GM11168 (cell line): ENCODE results near the gene CYB561D1.

ENCODE experiments used
- in situ Hi-C: fragments of 300-500 bp; cut with MboI; formaldehyde crosslinking; loops from one replicate; pipeline ENCODE4 v1.12.0; 2022; ENCODE audit warnings: low sequenced_read_pairs; ENCODE audit not compliant: unreplicated experiment

The CYB561D1 gene

DNA sequence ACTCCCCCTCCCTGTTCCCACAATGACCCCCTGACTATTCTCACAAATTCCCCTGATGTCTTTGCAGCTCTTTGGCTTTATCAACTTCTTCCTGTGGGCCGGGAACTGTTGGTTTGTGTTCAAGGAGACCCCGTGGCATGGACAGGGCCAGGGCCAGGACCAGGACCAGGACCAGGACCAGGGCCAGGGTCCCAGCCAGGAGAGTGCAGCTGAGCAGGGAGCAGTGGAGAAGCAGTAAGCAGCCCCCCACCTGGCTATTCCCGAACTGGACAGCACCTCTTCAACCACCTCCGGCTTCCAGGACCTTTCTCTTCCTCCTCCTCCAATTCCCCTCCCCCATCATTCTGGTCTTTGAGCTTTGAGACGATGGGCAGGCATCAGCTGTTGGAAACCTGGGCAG lies 14.6 kb upstream of the CYB561D1 start:
- in situ Hi-C loops: no loop called here

DNA sequence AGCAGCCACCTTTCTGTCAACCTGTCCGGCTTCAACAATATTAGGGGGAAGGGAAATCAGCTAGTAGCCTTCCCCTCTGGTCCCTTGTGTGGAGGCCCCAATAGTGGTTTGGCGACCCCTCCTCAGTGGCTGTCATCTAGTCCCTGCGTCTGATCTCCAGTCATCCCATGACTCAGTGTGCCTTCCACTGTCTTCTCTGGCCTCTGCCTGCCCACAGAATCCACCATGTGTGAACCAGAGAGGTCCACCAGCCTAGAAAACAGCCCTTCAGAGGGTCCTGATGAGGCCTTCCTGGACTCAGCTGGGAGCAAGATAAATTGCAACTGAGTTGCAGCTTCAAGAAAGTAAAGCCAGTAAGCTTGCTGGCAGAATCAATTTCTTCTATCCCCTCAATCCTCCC lies 14.0 kb upstream of the CYB561D1 start:
- in situ Hi-C loops: no loop called here

DNA sequence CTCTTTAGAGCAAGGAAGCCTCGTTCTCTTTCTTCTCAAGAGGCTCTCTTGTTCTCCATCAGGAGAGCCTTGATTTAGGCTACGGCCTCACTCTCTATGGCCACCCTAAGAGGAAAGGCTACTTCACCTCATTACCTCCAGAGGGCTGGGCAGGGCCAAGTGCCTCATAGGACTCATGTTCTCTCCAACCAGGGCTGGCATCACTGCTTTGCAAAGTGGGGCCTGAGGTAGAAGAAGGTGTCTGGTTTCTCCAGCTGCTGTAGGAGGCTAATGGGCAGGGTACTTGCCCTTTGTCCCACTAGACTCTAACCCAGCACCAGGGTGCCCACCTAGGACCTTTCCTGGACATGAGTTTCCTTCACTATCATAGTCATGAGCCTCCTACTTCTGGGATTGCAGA lies 12.2 kb upstream of the CYB561D1 start:
- in situ Hi-C loops: no loop called here

DNA sequence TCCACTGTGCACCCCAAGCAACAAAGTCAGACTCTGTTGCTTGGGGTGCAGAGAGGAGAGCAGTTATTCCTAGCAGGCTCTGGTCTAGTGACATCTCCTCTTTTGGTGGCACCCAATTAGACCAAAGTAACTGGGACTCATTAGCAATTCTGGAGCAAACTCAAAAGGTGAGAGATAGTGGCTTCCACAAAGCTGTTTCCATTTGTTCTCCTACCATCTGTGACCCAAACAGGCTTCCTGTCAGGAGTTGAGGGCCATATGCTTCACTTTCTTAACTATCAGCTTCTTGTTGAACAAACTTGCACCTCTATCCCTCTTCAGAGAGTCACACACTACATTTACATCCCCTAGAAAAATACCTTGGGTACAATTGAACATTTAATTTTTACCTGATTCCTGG lies 11.7 kb upstream of the CYB561D1 start:
- in situ Hi-C loops: no loop called here

DNA sequence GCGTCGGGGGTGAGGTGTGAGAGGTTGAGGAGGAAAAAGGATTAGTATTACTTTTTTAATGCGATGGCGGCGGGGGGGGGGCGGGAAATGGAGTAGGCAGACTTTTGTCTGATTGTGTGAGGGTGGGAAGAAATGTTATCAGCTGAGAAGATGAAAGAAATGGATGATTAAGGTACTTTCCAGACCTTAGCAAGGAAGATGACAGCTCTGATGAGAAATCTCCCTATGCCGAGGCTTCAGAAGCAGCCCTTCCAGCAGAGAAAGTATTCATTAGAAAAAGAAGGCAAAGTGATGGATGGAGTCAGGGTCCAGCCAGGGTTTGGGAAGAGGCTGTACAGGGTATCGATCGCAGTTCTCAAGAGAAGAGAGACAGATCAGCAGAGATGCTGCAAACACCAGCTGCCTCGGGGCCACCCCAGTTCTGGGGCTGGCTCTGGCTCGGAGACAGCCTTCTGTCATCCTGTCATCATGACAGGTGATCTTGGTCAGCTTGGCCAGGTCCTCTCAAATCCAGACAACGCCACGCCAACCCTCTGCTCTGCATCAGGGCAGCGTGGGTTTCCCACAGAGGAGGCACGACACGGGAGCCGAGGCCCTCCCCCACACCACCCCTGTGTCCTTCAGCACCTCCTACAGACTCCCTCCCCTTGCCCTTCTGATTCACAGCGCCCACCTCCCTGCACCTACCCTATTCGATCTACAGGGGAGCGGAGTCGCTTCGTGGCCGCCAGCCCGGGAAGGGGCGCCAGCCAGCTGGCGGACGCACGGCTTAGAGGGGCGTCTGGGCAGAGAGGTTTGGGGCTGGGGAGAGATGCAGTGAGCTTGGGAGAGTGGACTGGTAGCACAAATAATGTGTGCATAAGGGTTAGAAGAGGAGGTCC lies 10.9 kb upstream of the CYB561D1 start:
- in situ Hi-C loops: no loop called here

DNA sequence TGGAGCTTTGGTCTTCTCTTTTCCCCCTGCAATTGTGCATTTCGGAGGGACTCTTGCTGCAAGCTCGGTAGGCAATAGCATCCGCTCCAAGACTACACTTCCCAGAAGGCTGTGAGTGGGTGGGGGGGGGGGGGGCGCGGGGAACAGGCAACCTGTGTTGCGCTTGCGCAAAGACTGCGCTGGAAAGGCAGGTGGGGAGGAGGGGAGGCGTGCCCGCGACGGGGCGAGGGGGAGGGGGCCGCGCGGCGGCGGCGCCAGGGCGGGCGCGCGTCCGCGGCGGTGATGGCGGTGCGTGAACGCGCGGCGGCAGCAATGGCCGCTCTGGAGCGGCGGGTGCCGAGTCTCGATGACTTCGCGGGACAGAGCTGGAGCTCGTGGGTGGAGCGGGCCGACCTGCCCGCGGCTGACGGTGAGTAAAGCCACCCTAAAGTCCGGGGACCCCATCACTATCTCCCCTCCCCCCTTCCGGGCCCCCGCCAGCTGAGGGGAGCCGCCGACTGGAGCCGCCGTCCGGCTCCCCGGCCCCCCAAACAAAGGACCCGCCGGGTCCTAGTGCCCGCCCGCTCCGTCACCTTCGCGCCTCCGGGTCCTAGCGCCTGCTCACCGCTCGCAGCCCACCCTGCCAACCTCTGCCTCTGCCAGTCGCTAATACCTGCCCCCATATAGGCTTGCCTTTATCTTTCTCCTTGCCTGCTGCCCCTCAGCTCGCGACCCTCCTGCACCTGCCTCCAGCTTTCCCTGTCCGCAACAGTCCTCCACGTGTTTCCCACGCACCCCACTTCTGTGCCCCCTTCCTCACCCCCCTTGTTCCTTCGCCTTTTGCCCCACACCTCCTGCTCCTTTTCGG lies 10.0 kb upstream of the CYB561D1 start, which contains the start of gene ATXN7L2:
Gene ATXN7L2 (plus strand): TSS at position 234 of the 847 bp plus-strand sequence. CDS start 49 bp downstream, at position 283.
- in situ Hi-C loops: no loop called here

DNA sequence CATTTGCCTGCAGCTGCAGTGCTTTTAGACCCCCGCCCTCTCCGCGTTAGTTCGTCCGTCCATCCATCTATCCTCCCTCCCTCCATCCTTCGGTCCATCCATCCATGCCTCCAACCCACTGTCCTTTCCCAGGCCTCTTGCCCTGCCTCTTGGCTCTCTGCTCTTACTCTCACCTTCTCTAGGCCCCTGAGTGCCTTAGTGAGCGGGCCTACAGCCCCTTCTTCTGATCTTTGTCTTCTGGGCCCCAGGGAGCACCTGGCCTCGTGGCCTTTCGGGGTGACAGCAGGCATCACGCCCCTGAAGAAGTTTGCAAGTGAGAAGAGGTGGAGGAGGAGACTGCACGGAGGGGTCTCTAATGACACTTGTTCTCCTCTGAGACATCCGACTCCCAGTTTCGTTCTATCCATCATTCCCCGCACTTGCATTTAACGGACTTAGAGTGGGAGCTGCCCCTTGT lies 9.3 kb upstream of the CYB561D1 start:
- in situ Hi-C loops: no loop called here

DNA sequence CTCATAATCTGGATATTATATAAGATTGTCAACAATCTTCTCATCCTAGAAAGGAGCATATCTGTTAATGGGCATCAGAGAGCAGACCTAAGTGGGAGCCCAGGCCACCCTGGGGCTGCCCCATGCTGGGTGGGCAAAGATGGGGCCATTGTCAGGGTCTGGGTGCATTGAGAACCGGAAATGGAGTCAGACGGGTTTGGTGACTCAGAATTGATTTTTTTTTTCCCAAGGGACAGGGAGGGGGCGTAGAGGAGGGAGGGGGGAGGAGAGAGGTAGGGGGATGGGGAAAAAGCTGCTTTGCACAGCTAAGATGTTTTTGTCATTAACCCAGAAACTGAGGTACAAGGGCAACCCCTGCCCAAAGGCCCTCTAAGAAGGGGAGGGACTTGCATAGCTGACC lies 8.9 kb upstream of the CYB561D1 start:
- in situ Hi-C loops: no loop called here

DNA sequence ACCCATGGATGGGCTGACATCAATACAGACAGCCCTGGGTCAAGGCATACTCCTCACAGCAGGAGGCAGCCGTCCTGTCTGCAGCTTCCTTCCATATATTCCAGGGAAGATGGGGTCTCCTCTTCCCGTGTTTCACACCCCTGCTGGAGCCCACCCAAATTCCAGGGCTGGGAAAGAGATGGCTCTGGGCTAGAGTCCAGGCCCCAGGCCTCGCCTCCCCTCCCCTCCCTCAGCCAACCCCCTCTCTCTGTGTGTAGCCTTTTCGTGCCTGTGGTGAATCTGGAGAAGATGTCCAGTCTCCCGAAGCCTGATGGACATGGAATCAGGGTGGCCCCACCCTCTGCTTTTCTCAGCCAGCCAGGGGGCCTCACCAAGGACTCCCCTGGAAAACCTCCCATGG lies 6.6 kb upstream of the CYB561D1 start:
- in situ Hi-C loops: no loop called here

DNA sequence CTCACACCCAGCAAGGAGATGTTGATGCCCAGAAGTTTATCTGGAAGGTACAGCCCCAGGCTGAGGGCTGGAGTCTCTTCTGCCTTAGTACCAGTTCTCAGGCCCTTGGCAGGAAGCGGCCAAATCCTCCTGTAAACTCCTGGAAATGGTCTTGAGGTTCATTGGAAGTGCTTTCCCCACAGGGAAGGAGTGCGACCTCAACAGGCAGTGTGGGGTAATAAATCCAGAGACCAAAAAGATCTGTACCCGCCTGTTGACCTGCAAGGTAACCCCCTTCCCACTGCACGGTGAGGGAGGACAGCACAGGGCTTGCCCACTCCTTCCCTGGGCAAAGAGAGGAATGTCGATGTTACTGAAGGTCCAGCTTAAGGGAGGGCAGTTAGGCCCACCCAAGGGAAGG lies 5.7 kb upstream of the CYB561D1 start:
- in situ Hi-C loops: no loop called here

DNA sequence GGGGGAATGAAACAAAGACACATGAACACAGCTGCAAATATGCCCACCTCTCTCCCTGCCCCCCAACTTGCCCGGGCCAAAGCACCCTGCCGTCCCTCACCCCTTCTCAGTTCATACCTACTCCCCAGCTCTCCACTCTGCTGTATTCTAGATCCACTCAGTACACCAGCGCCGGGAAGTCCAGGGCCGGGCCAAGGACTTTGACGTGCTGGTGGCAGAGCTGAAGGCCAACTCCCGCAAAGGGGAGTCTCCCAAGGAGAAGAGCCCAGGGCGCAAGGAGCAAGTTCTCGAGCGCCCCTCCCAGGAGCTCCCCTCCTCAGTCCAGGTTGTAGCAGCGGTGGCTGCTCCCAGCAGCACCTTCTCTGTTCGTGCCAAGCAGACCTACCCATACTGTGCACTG lies 5.2 kb upstream of the CYB561D1 start:
- in situ Hi-C loops: no loop called here

DNA sequence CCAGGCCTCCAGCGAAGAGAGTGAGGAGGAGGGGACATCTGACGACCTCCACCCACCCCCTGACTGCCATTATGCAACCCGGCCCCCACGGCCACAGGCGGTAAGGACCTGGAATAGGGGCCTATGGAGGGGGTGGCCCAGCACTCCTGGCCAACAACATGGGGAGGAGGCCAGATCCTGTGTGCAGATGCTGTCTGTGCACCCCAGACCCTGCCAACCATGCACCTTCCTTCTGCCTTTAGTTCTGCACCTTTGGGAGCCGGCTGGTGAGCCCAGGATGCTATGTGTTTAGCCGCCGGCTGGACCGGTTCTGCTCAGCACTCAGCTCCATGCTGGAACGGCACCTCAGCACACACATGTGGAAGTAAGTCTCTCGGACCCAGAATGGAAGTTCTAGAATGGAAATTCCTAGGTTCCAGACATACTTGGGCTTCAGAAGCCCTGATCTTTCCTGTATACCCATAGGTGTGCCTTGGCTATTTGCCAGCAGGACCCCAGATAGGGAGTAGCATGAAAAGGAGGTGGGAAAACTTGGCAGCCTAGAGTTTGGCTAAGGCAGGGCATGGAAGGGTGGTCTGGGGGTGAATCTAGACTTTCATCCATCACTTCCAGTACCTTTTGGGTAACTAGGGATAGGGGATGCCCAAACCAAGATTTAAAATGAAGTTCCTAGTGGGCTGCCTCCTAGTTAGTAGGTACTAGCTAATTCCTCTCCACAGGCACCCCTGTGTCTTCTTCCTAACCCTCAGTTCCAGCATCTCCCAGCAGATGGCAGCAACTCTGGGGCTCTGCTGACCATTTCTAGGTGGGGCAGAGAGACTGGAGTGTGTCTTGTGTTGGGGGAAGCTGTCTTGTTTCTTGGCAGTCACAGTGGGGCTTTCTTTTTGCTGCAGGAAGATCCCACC lies 3.6 kb upstream of the CYB561D1 start:
- in situ Hi-C loops: no loop called here

DNA sequence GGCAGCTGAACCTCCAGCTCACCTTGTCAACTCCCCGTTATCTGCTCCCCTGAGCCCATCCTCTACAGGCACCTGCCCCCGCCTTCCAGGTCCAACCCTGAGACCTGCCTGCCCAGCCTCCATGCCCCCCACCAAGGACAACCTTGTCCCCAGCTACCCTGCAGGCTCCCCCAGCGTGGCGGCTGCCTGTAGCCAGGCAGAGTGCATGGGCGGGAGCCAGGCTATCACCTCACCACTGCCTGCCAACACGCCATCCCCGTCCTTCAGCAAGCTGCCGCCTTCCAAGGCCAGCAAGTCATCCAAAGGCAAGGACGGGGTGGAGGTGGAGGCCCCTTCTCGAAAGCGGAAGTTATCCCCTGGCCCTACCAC lies 3.0 kb upstream of the CYB561D1 start:
- in situ Hi-C loops: no loop called here

DNA sequence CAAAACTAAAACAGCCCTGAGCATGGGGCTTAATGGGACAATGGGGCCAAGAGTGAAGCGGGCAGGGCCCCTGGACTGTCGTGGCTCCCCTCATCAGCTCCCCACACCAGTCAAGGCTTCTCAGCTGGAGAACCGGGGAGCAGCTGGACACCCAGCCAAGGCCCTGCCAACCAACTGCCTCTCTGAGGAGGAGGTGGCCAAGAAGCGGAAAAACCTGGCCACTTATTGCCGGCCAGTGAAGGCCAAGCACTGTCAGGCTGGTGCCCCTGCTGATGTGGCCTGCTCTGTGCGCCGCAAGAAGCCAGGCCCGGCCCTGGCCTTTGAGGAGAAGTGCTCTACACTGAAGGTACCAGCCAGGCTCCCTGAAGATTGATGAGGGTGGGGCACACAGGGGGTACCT lies 2.5 kb upstream of the CYB561D1 start:
- in situ Hi-C loops: no loop called here

DNA sequence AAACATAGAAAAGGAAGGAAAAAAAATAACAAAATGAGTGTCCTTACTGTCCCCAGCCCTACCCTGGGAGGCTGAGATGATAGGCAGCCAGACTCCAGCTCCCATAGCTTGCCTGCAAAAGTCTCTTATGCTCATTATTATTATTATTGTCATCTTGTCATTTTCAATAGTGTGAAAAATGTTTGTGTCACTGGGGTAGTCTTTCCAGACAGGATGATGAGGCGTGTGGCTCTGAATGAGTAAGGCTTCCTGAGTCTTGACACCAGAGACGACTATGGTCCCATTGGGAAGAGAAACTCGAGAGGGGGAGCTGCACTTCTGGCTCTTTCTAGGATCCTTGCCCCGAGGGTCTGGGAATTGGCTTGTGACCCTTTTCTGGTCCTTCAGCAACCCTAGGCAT lies 1.1 kb upstream of the CYB561D1 start:
- in situ Hi-C loops: no loop called here

DNA sequence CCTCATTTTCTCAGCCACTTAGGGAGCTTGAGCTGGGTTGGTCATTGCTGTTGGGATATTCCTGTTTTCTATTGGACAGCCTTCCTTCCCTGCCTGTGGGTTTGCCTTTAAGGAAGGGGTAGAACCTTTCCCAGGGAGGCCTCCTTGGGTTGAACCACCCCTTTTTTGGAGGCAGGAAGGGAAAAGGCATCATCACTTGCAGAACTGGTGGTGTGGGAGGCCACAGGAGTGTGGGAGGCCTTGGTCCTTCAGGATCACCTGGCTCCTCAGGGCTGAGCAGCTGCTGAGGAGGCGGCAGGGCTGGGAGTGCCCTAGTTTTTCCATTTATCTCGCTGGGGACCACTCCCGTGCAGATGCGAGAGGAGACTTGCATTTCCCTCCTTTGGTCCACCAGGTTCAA lies 667 bp upstream of the CYB561D1 start:
- in situ Hi-C loops: no loop called here

DNA sequence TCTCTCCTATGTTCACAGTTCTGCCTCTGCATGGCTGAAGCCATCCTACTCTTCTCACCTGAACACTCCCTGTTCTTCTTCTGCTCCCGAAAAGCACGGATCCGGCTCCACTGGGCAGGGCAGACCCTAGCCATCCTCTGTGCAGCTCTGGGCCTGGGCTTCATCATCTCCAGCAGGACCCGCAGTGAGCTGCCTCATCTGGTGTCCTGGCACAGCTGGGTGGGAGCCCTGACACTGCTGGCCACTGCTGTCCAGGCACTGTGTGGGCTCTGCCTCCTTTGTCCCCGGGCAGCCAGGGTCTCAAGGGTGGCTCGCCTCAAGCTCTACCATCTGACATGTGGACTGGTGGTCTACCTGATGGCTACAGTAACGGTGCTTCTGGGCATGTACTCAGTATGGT lies 1.8 kb downstream of the CYB561D1 start:
- in situ Hi-C loops: loop anchor here (5.0 kb wide), 1 partner anchor 37 kb away; no protein-coding TSS in a partner anchor

DNA sequence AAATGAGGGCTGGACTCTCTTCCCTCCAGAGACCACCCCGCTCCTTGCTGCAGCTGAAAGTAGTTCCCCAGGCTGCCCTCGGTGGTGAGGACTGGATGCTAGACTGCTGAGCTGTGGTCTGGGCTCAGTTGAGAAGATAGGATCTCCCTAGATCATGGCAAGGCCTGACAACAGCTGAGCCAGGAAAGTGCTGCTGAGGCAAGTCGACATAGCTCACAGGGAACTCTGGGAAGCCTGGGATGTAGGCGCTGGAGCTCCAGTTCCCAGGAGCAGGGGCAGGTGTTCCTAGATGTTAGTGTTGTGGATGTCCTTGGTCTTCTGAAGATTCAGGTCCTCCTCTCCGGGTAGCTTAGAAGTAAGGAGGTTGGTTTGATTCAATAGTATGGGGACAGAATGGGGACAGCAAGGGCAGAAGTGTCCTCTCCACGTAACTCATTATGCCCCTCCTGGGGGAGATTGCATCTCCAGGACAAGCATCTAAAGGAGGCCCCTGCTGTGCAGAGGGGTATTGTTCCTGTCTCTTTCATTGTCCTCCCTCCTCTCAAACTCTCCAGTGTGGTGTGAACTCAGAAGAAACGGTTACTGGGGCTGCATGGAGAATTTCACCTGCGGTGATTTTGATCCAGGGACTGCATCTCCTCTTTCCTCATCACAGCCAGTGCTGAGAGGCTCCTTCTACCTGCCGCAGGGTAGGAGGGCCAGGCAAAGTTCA lies 3.7 kb downstream of the CYB561D1 start:
- in situ Hi-C loops: loop anchor here (5.0 kb wide), 1 partner anchor 35 kb away; no protein-coding TSS in a partner anchor

DNA sequence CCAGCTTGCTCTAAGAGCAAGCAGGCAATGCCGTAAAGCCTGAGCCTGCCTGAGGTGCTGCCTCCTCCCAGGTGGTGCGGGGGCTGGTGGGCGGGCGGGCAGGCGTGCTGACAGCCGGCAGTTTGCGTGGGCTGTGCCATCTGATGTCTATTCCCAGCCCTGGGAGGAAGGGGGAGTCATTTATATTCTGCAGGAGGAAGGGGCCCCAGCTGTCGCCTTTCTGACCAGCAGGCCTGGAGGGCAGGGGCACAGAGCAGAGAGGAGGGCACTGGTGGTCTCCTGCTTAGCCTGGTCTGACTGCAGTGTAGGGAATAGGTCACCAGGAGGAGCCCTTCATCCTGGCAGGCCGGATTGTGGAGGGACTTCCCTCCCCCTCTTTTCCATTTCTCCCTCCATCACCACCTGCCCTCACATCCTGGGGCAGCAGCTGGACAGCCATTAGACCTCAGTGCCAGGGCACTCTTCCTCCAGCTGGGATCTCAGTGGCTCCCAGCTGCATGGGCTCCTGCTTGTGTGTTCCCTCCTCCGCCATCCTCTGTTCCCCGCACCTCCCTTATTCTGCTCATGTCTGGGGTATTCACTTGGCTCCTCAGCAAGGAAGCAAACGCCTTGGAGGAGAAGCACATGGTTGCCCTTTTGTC lies 4.4 kb downstream of the CYB561D1 start:
- in situ Hi-C loops: loop anchor here (5.0 kb wide), 1 partner anchor 34 kb away; no protein-coding TSS in a partner anchor
